Adrenal gland (tissue), 12 donors: ENCODE data around the gene GALT. TPM values are rescaled to one million over a fixed set of nuclear protein-coding genes. Genes with fewer than 3 reads are reported as not detected.
A peak's percentile ranks its signal among the peaks of the same experiment; 100 is the strongest.

Experiments used
- DNase-seq, 7 donors: peaks; one replicate each; pipeline ENCODE4 v3.0.0-alpha.2; 2019 to 2020
- H3K27ac ChIP-seq, 5 donors: fragments of 200-600 bp; sonication (generic) in 4 of 5; 1 replicate in 3 of 5; 2 replicates in 2 of 5; pipeline versions ENCODE4 v1.5.1 to v1.8.0; 2016 to 2020; ENCODE audit warnings: mild to moderate bottlenecking in 1 of 5
- H3K27me3 ChIP-seq: fragments of 200-600 bp; 2 replicates; pipeline ENCODE4 v1.8.0; 2021
- H3K36me3 ChIP-seq, 2 donors: fragments of 200-600 bp; replicated peaks in 1 of 2; 1 replicate in 1 of 2; 2 replicates in 1 of 2; pipeline versions ENCODE4 v1.5.1 to v1.8.0; 2018 to 2022
- H3K4me1 ChIP-seq, 2 donors: fragments of 200-600 bp; replicated peaks in 1 of 2; 1 replicate in 1 of 2; 2 replicates in 1 of 2; pipeline versions ENCODE4 v1.5.1 to v1.8.0; 2018 to 2021
- H3K4me3 ChIP-seq, 4 donors: fragments of 200-600 bp; sonication (generic) in 3 of 4; one replicate each; pipeline ENCODE4 v1.5.1; 2016 to 2018
- H3K9me3 ChIP-seq, 3 donors: fragments of 200-600 bp; sonication (generic) in 1 of 3; replicated peaks in 1 of 3; 1 replicate in 2 of 3; 2 replicates in 1 of 3; pipeline versions ENCODE4 v1.5.1 to v1.8.0; 2016 to 2021
- CTCF ChIP-seq, 6 experiments: fragments of 450-650 bp in 4 of 6; fragments of 200-600 bp in 2 of 6; sonication (generic) in 1 of 6; IDR thresholded peaks; 1 replicate in 5 of 6; 2 replicates in 1 of 6; pipeline versions ENCODE4 v1.5.1 to v1.8.0; 2016 to 2021; ENCODE audit warnings: antibody characterized with exemption in 6 of 6, mild to moderate bottlenecking in 2 of 6, moderate library complexity in 1 of 6
- POLR2A ChIP-seq, 2 donors: fragments of 450-650 bp; IDR thresholded peaks; one replicate each; pipeline ENCODE4 v1.6.1; 2017; ENCODE audit warnings: antibody characterized with exemption in 2 of 2, mild to moderate bottlenecking in 2 of 2, moderate library complexity in 1 of 2
- WGBS, 4 donors: extraction: QIAGEN DNeasy Blood & Tissue Kit in 2 of 4; methylation state at CpG; one replicate each; pipeline versions ENCODE4 v1.1.5 to v1.1.7; 2013 to 2017; 5-methylcytosine and 5-hydroxymethylcytosine counted together
- intact Hi-C, 2 donors: fragments of 100-400 bp; cut with DNase I; formaldehyde crosslinking; loops; one replicate each; pipeline versions ENCODE4 v1.14.1 to v1.15.0; 2022 to 2023
- polyA plus RNA-seq, 3 donors: library from polyadenylated mRNA; stranded (reverse); fragments of 200-250 nt in 2 of 3; fragments of 350-450 nt in 1 of 3; fragmentation: Illumina TruSeq in 1 of 3; extraction: RNeasy Lipid Tissue Mini Kit (QIAGEN cat#74804) in 1 of 3; gene quantifications; one replicate each; pipeline ENCODE4 v1.2.3, GENCODE V29; 2013 to 2014
- total RNA-seq, 9 donors: library from RNA; depleted of rRNA in 4 of 9; stranded (reverse); fragments of >200 nt in 4 of 9; fragments of 120-200 nt in 1 of 9; fragmentation: NEBNext Ultra II Directional in 1 of 9; extraction: Animal tissue kit (Norgen Biotek cat#: 25700) in 1 of 9; gene quantifications; one replicate each; pipeline versions ENCODE4 v1.1.0 to v1.2.4, GENCODE V29; 2013 to 2023
- donor health status: healthy with polysubstance abuse.
- donor health status: Bipolar disorder and iron deficiency.
- donor health status: DM: yes; HTN: yes; CAD: no.
- donor health status: DM: no; HTN: no; CAD: no.
- donor health status: DM: no; HTN: no; CAD: no.
- donor health status: DM: yes; HTN: yes; CAD: no.

Gene GALT
- total and polyA plus RNA-seq, 12 donors, result 37.5 to 147 (median 87.6) TPM

GRCh38 chr9:34620061-34620994 lies 26.1 kb upstream of the GALT start, which contains the start of gene DCTN3:
Gene DCTN3, minus strand, starts transcription at chr9:34620495. Its CDS starts 31 bp downstream, at chr9:34620464.
- intact Hi-C loops, result no loop called here
- WGBS, 4 donors, result 3 to 11% (median 5%) methylated on average over 12 to 43 of the region's 43 CpGs
- H3K9me3 ChIP-seq, result no peaks in the 10 kb centered on the region
- H3K36me3 ChIP-seq, result peaks cover 0 to 29% of the 10 kb centered on the region in 2 donors
- peaks cover 30% of the 10 kb centered on the region for H3K27me3 ChIP-seq
- peak within 1 kb of the TSS in 2 of 4 donors; percentile 64 to 96 for H3K4me3 ChIP-seq
- DNase-seq, result peak; percentile 90 to 99 (median 96)
- H3K4me1 ChIP-seq, result peaks cover 6 to 17% of the 10 kb centered on the region in 2 donors
- TF ChIP-seq CTCF (IDR thresholded peaks at IDR 0.05) (peak in 1 of 6 experiments; percentile 2), POLR2A (IDR thresholded peaks at IDR 0.05) (peak; percentile 28 to 45)
- peak within 1 kb of the TSS in 2 of 5 donors; percentile 12 to 51 for H3K27ac ChIP-seq

GRCh38 chr9:34623374-34624235 lies 22.9 kb upstream of the GALT start:
- DNase-seq, result no peak
- no peak overlapping the region for H3K4me3 ChIP-seq
- intact Hi-C loops, result no loop called here
- TF ChIP-seq POLR2A (IDR thresholded peaks at IDR 0.05) (no peak), CTCF (IDR thresholded peaks at IDR 0.05) (no peak)
- peaks cover 8 to 21% of the 10 kb centered on the region in 2 donors for H3K4me1 ChIP-seq
- no peaks in the 10 kb centered on the region for H3K36me3 ChIP-seq
- peaks cover 61% of the 10 kb centered on the region for H3K27me3 ChIP-seq
- WGBS, 4 donors, result 10 to 24% (median 16%) methylated on average over 16 to 63 of the region's 63 CpGs
- H3K9me3 ChIP-seq, result no peaks in the 10 kb centered on the region
- no peak overlapping the region for H3K27ac ChIP-seq

GRCh38 chr9:34624475-34625185 lies 21.8 kb upstream of the GALT start:
- WGBS, 4 donors, result 20 to 30% (median 28%) methylated on average over 25 to 39 of the region's 39 CpGs
- intact Hi-C loops, result no loop called here
- no peak overlapping the region for H3K27ac ChIP-seq
- H3K27me3 ChIP-seq, result peaks cover 68% of the 10 kb centered on the region
- no peaks in the 10 kb centered on the region for H3K36me3 ChIP-seq
- no peak for DNase-seq
- peaks cover 10 to 20% of the 10 kb centered on the region in 2 donors for H3K4me1 ChIP-seq
- H3K4me3 ChIP-seq, result no peak overlapping the region
- H3K9me3 ChIP-seq, result no peaks in the 10 kb centered on the region
- TF ChIP-seq POLR2A (IDR thresholded peaks at IDR 0.05) (no peak), CTCF (IDR thresholded peaks at IDR 0.05) (no peak)
